HAP-1 (cell line): ENCODE measurements around the gene TSPOAP1.

Experiments used
- DNase-seq, 2 experiments: peaks; one replicate each; pipeline ENCODE4 v3.0.0-alpha.2; 2016 to 2020; ENCODE audit warnings: low spot score in 2 of 2
- H3K27me3 ChIP-seq: fragments of 250-450 bp; sonication (Bioruptor Pico); 2 replicates; pipeline ENCODE4 v1.5.1; 2020; ENCODE audit warnings: low read depth, mild to moderate bottlenecking, moderate library complexity
- H3K36me3 ChIP-seq: fragments of 250-450 bp; sonication (Bioruptor Pico); replicated peaks from 2 replicates; pipeline ENCODE4 v1.5.1; 2020; ENCODE audit warnings: mild to moderate bottlenecking
- H3K4me1 ChIP-seq: fragments of 250-450 bp; sonication (Bioruptor Pico); 2 replicates; pipeline ENCODE4 v1.5.1; 2020; ENCODE audit warnings: mild to moderate bottlenecking
- H3K4me3 ChIP-seq: fragments of 250-450 bp; sonication (Bioruptor Pico); 2 replicates; pipeline ENCODE4 v1.5.1; 2020; ENCODE audit warnings: mild to moderate bottlenecking, moderate library complexity
- H3K9me3 ChIP-seq: fragments of 250-450 bp; sonication (Bioruptor Pico); 2 replicates; pipeline ENCODE4 v1.5.1; 2020; ENCODE audit warnings: mild to moderate bottlenecking, moderate library complexity
- in situ Hi-C: fragments of 300-500 bp; cut with MboI; formaldehyde crosslinking; loops from 3 replicates; pipeline ENCODE4 v1.14.3; 2020; ENCODE audit warnings: low sequenced_read_pairs, inconsistent platforms, mixed read lengths

Gene TSPOAP1

GRCh38 chr17:58324409-58325288 lies 3.9 kb downstream of the TSPOAP1 start:
- Histone ChIP-seq H3K4me3 (no peak overlapping the region), H3K27me3 (peaks cover 22% of the 10 kb centered on the region), H3K4me1 (no peaks in the 10 kb centered on the region), H3K36me3 (no peaks in the 10 kb centered on the region), H3K9me3 (no peaks in the 10 kb centered on the region)
- in situ Hi-C loops = no loop called here
- no peak for DNase-seq

- Histone ChIP-seq H3K4me3 (no peak overlapping the region), H3K27me3 (peaks cover 17% of the 10 kb centered on the region), H3K4me1 (no peaks in the 10 kb centered on the region), H3K36me3 (no peaks in the 10 kb centered on the region), H3K9me3 (no peaks in the 10 kb centered on the region)
- in situ Hi-C loops = no loop called here
- no peak for DNase-seq
Observed at GRCh38 chr17:58324056-58324408, 4.6 kb downstream of the TSPOAP1 start.

- H3K36me3 ChIP-seq = no peaks in the 10 kb centered on the region
Observed at GRCh38 chr17:58323366-58324055, 5.1 kb downstream of the TSPOAP1 start.

GRCh38 chr17:58322581-58323185 lies 5.9 kb downstream of the TSPOAP1 start:
- no peak overlapping the region for H3K4me3 ChIP-seq
- no peaks in the 10 kb centered on the region for H3K4me1 ChIP-seq
- no peaks in the 10 kb centered on the region for H3K9me3 ChIP-seq
- peaks cover 4% of the 10 kb centered on the region; the same call in 1 of the 2 replicates for H3K27me3 ChIP-seq
- in situ Hi-C loops = no loop called here
- H3K36me3 ChIP-seq = no peaks in the 10 kb centered on the region
- DNase-seq = no peak

More at GRCh38 chr17:58323366-58324055, 5.1 kb downstream of the TSPOAP1 start:
- in situ Hi-C loops = no loop called here
- no peaks in the 10 kb centered on the region for H3K4me1 ChIP-seq
- no peak overlapping the region for H3K4me3 ChIP-seq
- H3K27me3 ChIP-seq = peaks cover 12% of the 10 kb centered on the region
- no peaks in the 10 kb centered on the region for H3K9me3 ChIP-seq
- no peak for DNase-seq

GRCh38 chr17:58321571-58322525 lies 6.7 kb downstream of the TSPOAP1 start:
- Histone ChIP-seq H3K9me3 (no peaks in the 10 kb centered on the region), H3K36me3 (no peaks in the 10 kb centered on the region), H3K4me3 (no peak overlapping the region), H3K4me1 (no peaks in the 10 kb centered on the region), H3K27me3 (no peaks in the 10 kb centered on the region)
- in situ Hi-C loops = no loop called here
- DNase-seq = no peak

GRCh38 chr17:58320570-58321323 lies 7.8 kb downstream of the TSPOAP1 start:
- no peaks in the 10 kb centered on the region for H3K4me1 ChIP-seq
- H3K4me3 ChIP-seq = no peak overlapping the region
- H3K27me3 ChIP-seq = no peaks in the 10 kb centered on the region
- in situ Hi-C loops = no loop called here
- no peaks in the 10 kb centered on the region for H3K36me3 ChIP-seq
- DNase-seq = no peak
- H3K9me3 ChIP-seq = no peaks in the 10 kb centered on the region

GRCh38 chr17:58320163-58320558 lies 8.4 kb downstream of the TSPOAP1 start:
- Histone ChIP-seq H3K4me1 (no peaks in the 10 kb centered on the region), H3K27me3 (no peaks in the 10 kb centered on the region), H3K4me3 (no peak overlapping the region), H3K36me3 (no peaks in the 10 kb centered on the region), H3K9me3 (no peaks in the 10 kb centered on the region)
- DNase-seq = no peak
- in situ Hi-C loops = no loop called here

- Histone ChIP-seq H3K36me3 (no peaks in the 10 kb centered on the region), H3K27me3 (no peaks in the 10 kb centered on the region), H3K4me1 (no peaks in the 10 kb centered on the region), H3K4me3 (no peak overlapping the region), H3K9me3 (no peaks in the 10 kb centered on the region)
- DNase-seq = no peak
- in situ Hi-C loops = loop anchor here (5.0 kb wide), 1 partner anchor 128 kb away; no protein-coding TSS in a partner anchor
Observed at GRCh38 chr17:58319173-58320162, 9.1 kb downstream of the TSPOAP1 start.

GRCh38 chr17:58318627-58319172 lies 9.9 kb downstream of the TSPOAP1 start:
- Histone ChIP-seq H3K4me1 (no peaks in the 10 kb centered on the region), H3K4me3 (no peak overlapping the region), H3K9me3 (no peaks in the 10 kb centered on the region), H3K36me3 (no peaks in the 10 kb centered on the region), H3K27me3 (no peaks in the 10 kb centered on the region)
- no peak for DNase-seq
- in situ Hi-C loops = loop anchor here (5.0 kb wide), 1 partner anchor 129 kb away; no protein-coding TSS in a partner anchor

- no peaks in the 10 kb centered on the region for H3K4me1 ChIP-seq
- no peaks in the 10 kb centered on the region for H3K36me3 ChIP-seq
- H3K9me3 ChIP-seq = no peaks in the 10 kb centered on the region
- no peak overlapping the region for H3K4me3 ChIP-seq
- in situ Hi-C loops = loop anchor here (5.0 kb wide), 1 partner anchor 129 kb away; no protein-coding TSS in a partner anchor
- H3K27me3 ChIP-seq = no peaks in the 10 kb centered on the region
- DNase-seq = no peak
Observed at GRCh38 chr17:58318065-58318481, 10.5 kb downstream of the TSPOAP1 start.

GRCh38 chr17:58317421-58318064 lies 11.1 kb downstream of the TSPOAP1 start:
- in situ Hi-C loops = loop anchor here (5.0 kb wide), 1 partner anchor 130 kb away; no protein-coding TSS in a partner anchor

More at GRCh38 chr17:58317421-58318064, 11.1 kb downstream of the TSPOAP1 start:
- no peaks in the 10 kb centered on the region for H3K36me3 ChIP-seq
- H3K9me3 ChIP-seq = no peaks in the 10 kb centered on the region
- no peaks in the 10 kb centered on the region for H3K4me1 ChIP-seq
- DNase-seq = peak; percentile 10 to 60
- no peak overlapping the region for H3K4me3 ChIP-seq
- no peaks in the 10 kb centered on the region for H3K27me3 ChIP-seq
